22Rv1 (cell line): ENCODE measurements around the gene GPS2.

ENCODE experiments used
- ZFX ChIP-seq: fragments of 450-650 bp; IDR thresholded peaks from 2 replicates; pipeline ENCODE4 v1.6.1; 2017; ENCODE audit warnings: antibody characterized with exemption, borderline replicate concordance
- TF ChIP-seq, protein P1 (sequence below): fragments of 450-650 bp; IDR thresholded peaks from 2 replicates; pipeline ENCODE4 v1.5.1; 2017; ENCODE audit warnings: mild to moderate bottlenecking

DNA sequence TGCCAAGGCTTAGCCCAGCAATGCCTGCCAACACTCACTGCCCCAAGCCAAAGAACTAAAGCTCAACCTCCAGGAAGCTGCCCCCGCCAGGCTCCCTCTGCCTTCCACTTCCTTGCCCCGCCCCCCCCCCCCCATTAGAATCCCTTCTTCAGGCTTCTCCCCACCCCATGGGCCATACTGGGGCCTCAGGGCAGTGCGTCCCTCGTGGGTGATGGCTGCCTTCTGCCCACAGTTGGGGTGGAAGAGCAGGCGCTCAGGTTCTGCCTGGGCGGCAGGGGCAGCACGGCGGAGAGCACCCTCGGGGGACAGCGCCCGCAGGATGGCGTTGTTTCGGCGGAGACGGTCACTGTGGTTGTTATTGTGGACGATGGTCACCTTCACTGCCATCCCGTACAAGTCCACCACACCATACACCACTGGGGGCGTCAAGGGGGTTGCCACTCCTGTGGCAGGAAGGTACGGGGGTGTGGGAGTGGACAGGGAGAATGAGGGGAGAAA lies 9.9 kb upstream of the GPS2 start:
- TF ChIP-seq, protein P1, sequence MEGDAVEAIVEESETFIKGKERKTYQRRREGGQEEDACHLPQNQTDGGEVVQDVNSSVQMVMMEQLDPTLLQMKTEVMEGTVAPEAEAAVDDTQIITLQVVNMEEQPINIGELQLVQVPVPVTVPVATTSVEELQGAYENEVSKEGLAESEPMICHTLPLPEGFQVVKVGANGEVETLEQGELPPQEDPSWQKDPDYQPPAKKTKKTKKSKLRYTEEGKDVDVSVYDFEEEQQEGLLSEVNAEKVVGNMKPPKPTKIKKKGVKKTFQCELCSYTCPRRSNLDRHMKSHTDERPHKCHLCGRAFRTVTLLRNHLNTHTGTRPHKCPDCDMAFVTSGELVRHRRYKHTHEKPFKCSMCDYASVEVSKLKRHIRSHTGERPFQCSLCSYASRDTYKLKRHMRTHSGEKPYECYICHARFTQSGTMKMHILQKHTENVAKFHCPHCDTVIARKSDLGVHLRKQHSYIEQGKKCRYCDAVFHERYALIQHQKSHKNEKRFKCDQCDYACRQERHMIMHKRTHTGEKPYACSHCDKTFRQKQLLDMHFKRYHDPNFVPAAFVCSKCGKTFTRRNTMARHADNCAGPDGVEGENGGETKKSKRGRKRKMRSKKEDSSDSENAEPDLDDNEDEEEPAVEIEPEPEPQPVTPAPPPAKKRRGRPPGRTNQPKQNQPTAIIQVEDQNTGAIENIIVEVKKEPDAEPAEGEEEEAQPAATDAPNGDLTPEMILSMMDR, result no peak
- TF ChIP-seq ZFX, result no peak
